Activated CD8-positive, alpha-beta memory T cell treated with anti-CD3 and anti-CD28 coated beads, Interleukin-2, amount 50 U/mL, for 48 hours (primary cell): ENCODE data around the gene SNAI1.

Source experiments
- DNase-seq: peaks from one replicate; pipeline ENCODE4 v3.0.0-alpha.2; 2020

SNAI1 gene

DNA sequence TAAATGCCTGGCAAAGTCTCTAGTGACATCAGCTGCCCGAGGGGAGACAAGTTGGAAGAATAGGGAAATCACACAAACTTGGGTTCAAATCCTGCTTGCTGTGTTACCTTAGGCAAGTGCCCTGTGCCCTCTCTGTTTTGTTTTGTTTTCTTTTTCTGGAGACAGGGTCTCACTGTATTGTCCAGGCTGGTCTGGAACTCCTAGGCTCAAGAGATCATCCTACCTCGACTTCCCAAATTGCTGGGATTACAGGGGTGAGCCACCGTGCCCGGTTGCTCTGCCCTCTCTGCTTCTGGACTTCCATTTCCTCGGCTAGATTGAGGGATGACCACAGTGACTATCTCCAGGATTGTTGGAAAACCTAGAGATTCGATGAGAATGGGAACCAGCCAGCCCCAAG lies 55.4 kb downstream of the SNAI1 start:
- no peak for DNase-seq
